ENCODE results near the gene LDAH.

Gene LDAH

GRCh38 chr2:20704886-20705285, 118.0 kb downstream of the LDAH start (continued):
- TF ChIP-seq CSRNP3 (CRISPR knock-in tag; IDR thresholded peaks at IDR 0.05) = no peak
- no peak for TF ChIP-seq ZNF565 (CRISPR knock-in tag; conservative IDR thresholded peaks at IDR 0.05; ENCODE audit: low read depth)
- TF ChIP-seq BACH2 (CRISPR knock-in tag; IDR thresholded peaks at IDR 0.05; ENCODE audit: borderline replicate concordance) = no peak

- TF ChIP-seq BACH2 (CRISPR knock-in tag; IDR thresholded peaks at IDR 0.05; ENCODE audit: borderline replicate concordance) (no peak), ESRRG (CRISPR knock-in tag; IDR thresholded peaks at IDR 0.05) (no peak), ZFP3 (CRISPR knock-in tag; IDR thresholded peaks at IDR 0.05) (no peak), PPARA (CRISPR knock-in tag; IDR thresholded peaks at IDR 0.05; ENCODE audit: borderline replicate concordance) (no peak), CREB5 (CRISPR knock-in tag; IDR thresholded peaks at IDR 0.05; ENCODE audit: low read depth) (no peak), ISL1 (CRISPR knock-in tag; IDR thresholded peaks at IDR 0.05) (no peak), PATZ1 (CRISPR knock-in tag; IDR thresholded peaks at IDR 0.05; ENCODE audit: borderline replicate concordance) (no peak), ARNTL (CRISPR knock-in tag; IDR thresholded peaks at IDR 0.05; ENCODE audit: borderline replicate concordance, low read depth) (no peak), ZNF70 (CRISPR knock-in tag; IDR thresholded peaks at IDR 0.05) (no peak), GLIS3 (CRISPR knock-in tag; IDR thresholded peaks at IDR 0.05) (no peak)
- ATAC-seq = no peak
Observed at GRCh38 chr2:20702563-20702962, 120.3 kb downstream of the LDAH start.

- ATAC-seq = peak; percentile 68
- TF ChIP-seq SNAI2 (CRISPR knock-in tag; IDR thresholded peaks at IDR 0.05) = no peak
- TF ChIP-seq CREB5 (CRISPR knock-in tag; IDR thresholded peaks at IDR 0.05; ENCODE audit: low read depth) = no peak
- no peak for TF ChIP-seq OSR1 (CRISPR knock-in tag; IDR thresholded peaks at IDR 0.05)
- TF ChIP-seq ZFP3 (CRISPR knock-in tag; IDR thresholded peaks at IDR 0.05) = no peak
- TF ChIP-seq RARB (CRISPR knock-in tag; IDR thresholded peaks at IDR 0.05) = no peak
- no peak for TF ChIP-seq CSDC2 (CRISPR knock-in tag; IDR thresholded peaks at IDR 0.05)
- TF ChIP-seq TOX (CRISPR knock-in tag; IDR thresholded peaks at IDR 0.05; ENCODE audit: borderline replicate concordance) = no peak
- no peak for TF ChIP-seq GLIS3 (CRISPR knock-in tag; IDR thresholded peaks at IDR 0.05)
- TF ChIP-seq BACH2 (CRISPR knock-in tag; IDR thresholded peaks at IDR 0.05; ENCODE audit: borderline replicate concordance) = no peak
- TF ChIP-seq ESRRG (CRISPR knock-in tag; IDR thresholded peaks at IDR 0.05) = no peak
- no peak for TF ChIP-seq CSRNP3 (CRISPR knock-in tag; IDR thresholded peaks at IDR 0.05)
- no peak for TF ChIP-seq PPARA (CRISPR knock-in tag; IDR thresholded peaks at IDR 0.05; ENCODE audit: borderline replicate concordance)
- no peak for TF ChIP-seq ZNF565 (CRISPR knock-in tag; conservative IDR thresholded peaks at IDR 0.05; ENCODE audit: low read depth)
Observed at GRCh38 chr2:20698916-20699613, 123.8 kb downstream of the LDAH start.

- ATAC-seq = no peak
- TF ChIP-seq ZC3H10 (CRISPR knock-in tag; IDR thresholded peaks at IDR 0.05) (no peak), ESRRG (CRISPR knock-in tag; IDR thresholded peaks at IDR 0.05) (no peak), CSRNP3 (CRISPR knock-in tag; IDR thresholded peaks at IDR 0.05) (no peak), TCF4 (CRISPR knock-in tag; IDR thresholded peaks at IDR 0.05; ENCODE audit: borderline replicate concordance) (no peak), ISL1 (CRISPR knock-in tag; IDR thresholded peaks at IDR 0.05) (no peak), CREB5 (CRISPR knock-in tag; IDR thresholded peaks at IDR 0.05; ENCODE audit: low read depth) (no peak), ZFP30 (CRISPR knock-in tag; IDR thresholded peaks at IDR 0.05) (no peak), TOX (CRISPR knock-in tag; IDR thresholded peaks at IDR 0.05; ENCODE audit: borderline replicate concordance) (no peak), OSR1 (CRISPR knock-in tag; IDR thresholded peaks at IDR 0.05) (no peak)
Observed at GRCh38 chr2:20697322-20697934, 125.5 kb downstream of the LDAH start.

Measured in SK-N-SH treated with all-trans-retinoic acid at 6 μM for 48 hours (cell line).